WTC11 (cell line): Measurements from ENCODE around the gene ICA1. TPM values are rescaled to one million over a fixed set of nuclear protein-coding genes. Genes with fewer than 3 reads are reported as not detected.
A peak's percentile ranks its signal among the peaks of the same experiment; 100 is the strongest.

ENCODE experiments used
- ATAC-seq: fragments of 200-7000 bp; cut with Tn5 transposase; 2 replicates; pipeline ENCODE4 v1.10.0; 2021; ENCODE audit warnings: mild to moderate bottlenecking, moderate library complexity
- CTCF ChIA-PET: fragments of 300-600 bp; sonication (Branson Sonifier 250); formaldehyde crosslinking; loops from one replicate; lab custom pipeline; 2021; ENCODE audit warnings: antibody characterized with exemption; lab: Charles Lee
- POLR2A ChIA-PET: fragments of 350-600 bp; sonication (Branson Sonifier 250); formaldehyde crosslinking; loops from one replicate; lab custom pipeline; 2021; ENCODE audit warnings: antibody characterized with exemption; lab: Charles Lee
- DNase-seq: peaks from one replicate; pipeline ENCODE4 v3.0.0; 2021; ENCODE audit warnings: low spot score
- H3K27ac Mint-ChIP-seq: 2 replicates; pipeline ENCODE4 v1.8.0; 2021; ENCODE audit warnings: mixed read lengths
- H3K27me3 Mint-ChIP-seq: 2 replicates; pipeline ENCODE4 v1.8.0; 2021; ENCODE audit warnings: low read depth, mild to moderate bottlenecking, moderate library complexity, mixed read lengths
- H3K36me3 Mint-ChIP-seq: 2 replicates; pipeline ENCODE4 v1.8.0; 2021; ENCODE audit warnings: mixed read lengths
- H3K4me1 Mint-ChIP-seq: 2 replicates; pipeline ENCODE4 v1.8.0; 2022; ENCODE audit warnings: mixed read lengths
- H3K4me3 Mint-ChIP-seq: 2 replicates; pipeline ENCODE4 v1.8.0; 2021; ENCODE audit warnings: mild to moderate bottlenecking, moderate library complexity, mixed read lengths
- H3K9me3 Mint-ChIP-seq: 2 replicates; pipeline ENCODE4 v1.8.0; 2021; ENCODE audit warnings: mixed read lengths
- MAX ChIP-seq: sonication (generic); formaldehyde crosslinking; IDR thresholded peaks from 2 replicates; pipeline ENCODE4 v1.8.0; 2022; ENCODE audit warnings: mild to moderate bottlenecking, missing genetic modification reagents
- MXD4 ChIP-seq: fragments of 250-450 bp; sonication (Bioruptor Pico); IDR thresholded peaks from 2 replicates; pipeline ENCODE4 v1.8.0; 2021; ENCODE audit warnings: mild to moderate bottlenecking, moderate library complexity, borderline replicate concordance
- NFE2L1 ChIP-seq: sonication (generic); formaldehyde crosslinking; IDR thresholded peaks from 2 replicates; pipeline ENCODE4 v1.8.1; 2023; ENCODE audit warnings: missing genetic modification reagents
- STAT6 ChIP-seq: sonication (generic); formaldehyde crosslinking; conservative IDR thresholded peaks from 2 replicates; pipeline ENCODE4 v1.8.1; 2023; ENCODE audit warnings: mild to moderate bottlenecking, low read depth, missing genetic modification reagents, moderate library complexity
- TCF7 ChIP-seq: sonication (generic); formaldehyde crosslinking; IDR thresholded peaks from 2 replicates; pipeline ENCODE4 v1.8.0; 2022; ENCODE audit warnings: mild to moderate bottlenecking, low read depth, missing genetic modification reagents, moderate library complexity
- TEAD4 ChIP-seq: sonication (generic); formaldehyde crosslinking; IDR thresholded peaks from 2 replicates; pipeline ENCODE4 v1.8.0; 2022; ENCODE audit warnings: mild to moderate bottlenecking, missing genetic modification reagents
- TP53 ChIP-seq: sonication (generic); formaldehyde crosslinking; IDR thresholded peaks from 2 replicates; pipeline ENCODE4 v1.8.1; 2023; ENCODE audit warnings: mild to moderate bottlenecking, missing genetic modification reagents
- USF1 ChIP-seq: sonication (generic); formaldehyde crosslinking; IDR thresholded peaks from 2 replicates; pipeline ENCODE4 v1.8.0; 2022; ENCODE audit warnings: mild to moderate bottlenecking, missing genetic modification reagents
- USF2 ChIP-seq: sonication (generic); formaldehyde crosslinking; IDR thresholded peaks from 2 replicates; pipeline ENCODE4 v1.8.1; 2023; ENCODE audit warnings: mild to moderate bottlenecking, missing genetic modification reagents, moderate library complexity
- ZNF138 ChIP-seq: sonication (generic); formaldehyde crosslinking; conservative IDR thresholded peaks from 2 replicates; pipeline ENCODE4 v1.8.1; 2022; ENCODE audit warnings: mild to moderate bottlenecking, moderate library complexity, missing genetic modification reagents
- ZNF396 ChIP-seq: fragments of 250-450 bp; sonication (Bioruptor Pico); IDR thresholded peaks from 2 replicates; pipeline ENCODE4 v1.8.0; 2021; ENCODE audit warnings: mild to moderate bottlenecking, moderate library complexity, borderline replicate concordance
- ZNF512 ChIP-seq: sonication (generic); formaldehyde crosslinking; IDR thresholded peaks from 2 replicates; pipeline ENCODE4 v1.8.1; 2022; ENCODE audit warnings: missing genetic modification reagents, borderline replicate concordance
- total RNA-seq: library from RNA; stranded (reverse); gene quantifications from 3 replicates; pipeline ENCODE4 v1.2.3, GENCODE V29; 2021

ICA1 gene
- total RNA-seq, 1 experiment from 2014 or later, result 31.2 TPM

GRCh38 chr7:8068892-8069686, 192.9 kb downstream of the ICA1 start (continued):
- no peak for TF ChIP-seq ZNF512 (CRISPR knock-in tag)
- TF ChIP-seq TCF7 (CRISPR knock-in tag), result no peak
- TF ChIP-seq TP53 (CRISPR knock-in tag), result no peak
- TF ChIP-seq ZNF396 (CRISPR knock-in tag), result no peak
- TF ChIP-seq ZNF138 (CRISPR knock-in tag), result no peak
- TF ChIP-seq STAT6, result no peak
- TF ChIP-seq TEAD4, result no peak
- TF ChIP-seq MXD4, result no peak
- TF ChIP-seq, all 79 proteins: peak for 0

GRCh38 chr7:8065356-8065813, 196.6 kb downstream of the ICA1 start:
- Mint-ChIP-seq H3K4me3 (no peak overlapping the region), H3K27ac (peak overlapping the region; percentile 43; the same call in 1 of the 2 replicates), H3K4me1 (peaks cover 40% of the 10 kb centered on the region), H3K9me3 (peaks cover 9% of the 10 kb centered on the region), H3K27me3 (no peaks in the 10 kb centered on the region), H3K36me3 (peaks cover 24% of the 10 kb centered on the region)
- ATAC-seq (no peak), DNase-seq (no peak)
- ChIA-PET CTCF (interaction anchor here (0.6 to 0.7 kb wide), 2 partner anchors 21 to 230 kb away, joined by 3 to 7 read pairs; no protein-coding TSS in a partner anchor), POLR2A (no interaction called here)
- TF ChIP-seq NFE2L1 (CRISPR knock-in tag), result 0 out of 2 replicates have a peak, but pooled peaks have one; percentile 48
- no peak for TF ChIP-seq USF2

GRCh38 chr7:8064828-8065227, 197.1 kb downstream of the ICA1 start:
- ATAC-seq, result no peak
- Mint-ChIP-seq H3K4me1 (peaks cover 40% of the 10 kb centered on the region), H3K9me3 (peaks cover 9% of the 10 kb centered on the region), H3K4me3 (no peak overlapping the region), H3K27ac (peak overlapping the region; percentile 62; the same call in 1 of the 2 replicates), H3K36me3 (peaks cover 24% of the 10 kb centered on the region), H3K27me3 (no peaks in the 10 kb centered on the region)
- ChIA-PET CTCF (no interaction called here), POLR2A (no interaction called here)
- TF ChIP-seq MAX (CRISPR knock-in tag), result no peak
- no peak for TF ChIP-seq USF1
- no peak for TF ChIP-seq ZNF512 (CRISPR knock-in tag)
- no peak for DNase-seq
